Measurements from ENCODE around the gene EGLN1. TPM values are rescaled to one million over a fixed set of nuclear protein-coding genes. Genes with fewer than 3 reads are reported as not detected.

Gene EGLN1
- polyA plus RNA-seq, 1 of the 3 experiments (the other 2 are of a cell fraction): 10.7 TPM

- peaks cover 23 to 29% of the 10 kb centered on the region in 2 experiments for H3K36me3 ChIP-seq (replicated peaks in 1 of 2; ENCODE audit: control insufficient read depth in 1 of 2, insufficient read depth in 2 of 2, low read length in 1 of 2)
- no peaks in the 10 kb centered on the region for H3K27me3 ChIP-seq (ENCODE audit: insufficient read depth)
- 80% methylated on average over 6 of the region's 6 CpGs for WGBS (ENCODE audit: low lambda C conversion rate)
- TF ChIP-seq PBX3 (IDR thresholded peaks at IDR 0.05) (no peak), RFX5 (IDR thresholded peaks at IDR 0.05; ENCODE audit: low read length) (no peak), MAX (IDR thresholded peaks at IDR 0.05; ENCODE audit: low read depth) (no peak), YY1 (IDR thresholded peaks at IDR 0.05; ENCODE audit: low read depth) (no peak), IRF3 (IDR thresholded peaks at IDR 0.05; ENCODE audit: low read depth, low read length) (no peak), POLR2AphosphoS5 (IDR thresholded peaks at IDR 0.05; ENCODE audit: low read depth, low read length) (no peak), USF2 (IDR thresholded peaks at IDR 0.05; ENCODE audit: borderline replicate concordance, low read depth, low read length) (no peak), SMC3 (IDR thresholded peaks at IDR 0.05; ENCODE audit: low read depth, low read length) (no peak), CTCF (IDR thresholded peaks at IDR 0.05) (no peak), NRF1 (IDR thresholded peaks at IDR 0.05; ENCODE audit: low read depth, low read length) (no peak), USF1 (IDR thresholded peaks at IDR 0.05; ENCODE audit: borderline replicate concordance, low read depth) (no peak), FOSL2 (IDR thresholded peaks at IDR 0.05; ENCODE audit: borderline replicate concordance, low read depth) (no peak), EP300 (IDR thresholded peaks at IDR 0.05; ENCODE audit: borderline replicate concordance in 1 of 2, low read depth in 1 of 2, low read length in 1 of 2) (no peak), RAD21 (IDR thresholded peaks at IDR 0.05; ENCODE audit: low read length) (no peak)
- DNase-seq: no peak
- POLR2A ChIA-PET: no interaction called here
- H3K9me3 ChIP-seq: no peaks in the 10 kb centered on the region
- no peak overlapping the region for H3K4me2 ChIP-seq
- no peak overlapping the region for H2AFZ ChIP-seq (ENCODE audit: low read depth)
- CTCF ChIA-PET: interaction anchor here (0.6 to 2.5 kb wide), 6 partner anchors 13 to 246 kb away, joined by 3 to 12 read pairs (median 4); no protein-coding TSS in a partner anchor
- no peaks in the 10 kb centered on the region for H4K20me1 ChIP-seq (ENCODE audit: insufficient read depth)
- H3F3A ChIP-seq (replicated peaks; ENCODE audit: insufficient read depth): peaks cover 8% of the 10 kb centered on the region
- no peak overlapping the region for H3K9ac ChIP-seq
- no peak overlapping the region for H3K27ac ChIP-seq (ENCODE audit: low read depth in 2 of 2, low read length in 1 of 2)
- peaks cover 0 to 7% of the 10 kb centered on the region in 2 experiments; a peak in 2 of 4 replicates for H3K4me1 ChIP-seq (ENCODE audit: control insufficient read depth in 1 of 2, insufficient read depth in 2 of 2, low read depth in 1 of 2, low read length in 1 of 2)
- no peak overlapping the region for H3K4me3 ChIP-seq (ENCODE audit: low read depth in 2 of 2, low read length in 1 of 2)
- no peaks in the 10 kb centered on the region for H3K9me2 ChIP-seq
- H3K79me2 ChIP-seq (ENCODE audit: insufficient read depth): peaks cover 8% of the 10 kb centered on the region; the same call in 1 of the 2 replicates
Observed at GRCh38 chr1:231359113-231359512, 63.0 kb downstream of the EGLN1 start.

All from SK-N-SH (cell line).